Forelimb muscle (tissue), 1 donor: ENCODE results near the gene NTN1. TPM values are rescaled to one million over a fixed set of nuclear protein-coding genes. Genes with fewer than 3 reads are reported as not detected.
A peak's percentile ranks its signal among the peaks of the same experiment; 100 is the strongest.
"Not testable (repeated sequence)": the region's sequence is repeated elsewhere in the genome, so short reads cannot be mapped to it uniquely, and the experiment has no call there.

Source experiments
- DNase-seq: peaks from one replicate; pipeline ENCODE4 v3.0.0-alpha.2; 2013; ENCODE audit warnings: low read depth
- polyA plus RNA-seq: library from polyadenylated mRNA; unstranded; fragments of 120-200 nt; gene quantifications from one replicate; pipeline ENCODE4 v1.2.1, GENCODE V29; 2013; ENCODE audit not compliant: insufficient read length

Gene NTN1
- polyA plus RNA-seq, 1 donor, result 7.4 TPM

- no peak for DNase-seq
Observed at GRCh38 chr17:9123594-9124553, 102.6 kb downstream of the NTN1 start.

- no peak for DNase-seq
Observed at GRCh38 chr17:9124554-9124935, 103.2 kb downstream of the NTN1 start.

GRCh38 chr17:9125722-9126121, 104.4 kb downstream of the NTN1 start:
- no peak for DNase-seq

GRCh38 chr17:9127340-9127739, 106.0 kb downstream of the NTN1 start:
- no peak for DNase-seq

GRCh38 chr17:9131371-9131770, 110.1 kb downstream of the NTN1 start:
- DNase-seq, result no peak

GRCh38 chr17:9132291-9132690, 111.0 kb downstream of the NTN1 start:
- no peak for DNase-seq

GRCh38 chr17:9132944-9133610, 111.8 kb downstream of the NTN1 start:
- no peak for DNase-seq

GRCh38 chr17:9138161-9138717, 116.9 kb downstream of the NTN1 start:
- DNase-seq, result no peak

- no peak for DNase-seq
Observed at GRCh38 chr17:9139695-9140094, 118.4 kb downstream of the NTN1 start.

GRCh38 chr17:9140550-9141424, 119.5 kb downstream of the NTN1 start:
- no peak for DNase-seq

GRCh38 chr17:9141425-9141753, 120.1 kb downstream of the NTN1 start:
- DNase-seq, result no peak

GRCh38 chr17:9142772-9143494, 121.6 kb downstream of the NTN1 start:
- DNase-seq, result no peak

- no peak for DNase-seq
Observed at GRCh38 chr17:9144502-9145249, 123.4 kb downstream of the NTN1 start.

GRCh38 chr17:9146064-9146463, 124.8 kb downstream of the NTN1 start:
- no peak for DNase-seq

- DNase-seq, result no peak
Observed at GRCh38 chr17:9148905-9149525, 127.7 kb downstream of the NTN1 start.

- peak; percentile 8 for DNase-seq
Observed at GRCh38 chr17:9150446-9151090, 129.3 kb downstream of the NTN1 start.

- DNase-seq, result no peak
Observed at GRCh38 chr17:9151091-9151490, 129.8 kb downstream of the NTN1 start.

GRCh38 chr17:9151740-9152139, 130.4 kb downstream of the NTN1 start:
- not testable (repeated sequence) for DNase-seq
